AG10803 (cell line): ENCODE measurements around the gene LYSMD2.
A peak's percentile ranks its signal among the peaks of the same experiment; 100 is the strongest.

ENCODE experiments used
- DNase-seq: peaks from one replicate; pipeline ENCODE4 v3.0.0; 2010; ENCODE audit warnings: low read depth
- H3K4me3 ChIP-seq: 2 replicates; pipeline ENCODE4 v1.5.1; 2011; ENCODE audit warnings: mild to moderate bottlenecking, low read length, control low read depth
- CTCF ChIP-seq: conservative IDR thresholded peaks from 2 replicates; pipeline ENCODE4 v1.5.1; 2011; ENCODE audit warnings: mild to moderate bottlenecking, low read length, control low read depth, inconsistent platforms

Gene LYSMD2

GRCh38 chr15:51706291-51706690, 31.2 kb downstream of the LYSMD2 start:
- DNase-seq, result peak; percentile 72
- TF ChIP-seq CTCF, result no peak
- H3K4me3 ChIP-seq, result no peak overlapping the region

GRCh38 chr15:51702710-51703109, 34.7 kb downstream of the LYSMD2 start:
- no peak for DNase-seq
- no peak overlapping the region for H3K4me3 ChIP-seq
- TF ChIP-seq CTCF, result no peak

GRCh38 chr15:51699373-51699772, 38.1 kb downstream of the LYSMD2 start:
- no peak for TF ChIP-seq CTCF
- DNase-seq, result no peak
- H3K4me3 ChIP-seq, result no peak overlapping the region

GRCh38 chr15:51697163-51697562, 40.3 kb downstream of the LYSMD2 start:
- H3K4me3 ChIP-seq, result no peak overlapping the region
- no peak for TF ChIP-seq CTCF
- DNase-seq, result no peak

GRCh38 chr15:51696566-51696965, 40.9 kb downstream of the LYSMD2 start:
- no peak overlapping the region for H3K4me3 ChIP-seq
- no peak for DNase-seq
- no peak for TF ChIP-seq CTCF

GRCh38 chr15:51692154-51692553, 45.3 kb downstream of the LYSMD2 start:
- H3K4me3 ChIP-seq, result no peak overlapping the region
- TF ChIP-seq CTCF, result no peak
- no peak for DNase-seq

GRCh38 chr15:51688863-51689262, 48.6 kb downstream of the LYSMD2 start:
- peak; percentile 3 for DNase-seq
- peak; percentile 53 for TF ChIP-seq CTCF
- H3K4me3 ChIP-seq, result no peak overlapping the region
